GM19193 (cell line): ENCODE results near the gene COMMD3.

Source experiments
- POLR2A ChIP-seq: IDR thresholded peaks from 4 replicates; pipeline ENCODE4 v1.6.1; 2011; ENCODE audit not compliant: insufficient read depth, insufficient read length; ENCODE audit errors: extremely low read depth

The COMMD3 gene

GRCh38 chr10:22315455-22316285, 518 bp upstream of the COMMD3 start:
- TF ChIP-seq POLR2A = no peak

GRCh38 chr10:22317076-22317370, 835 bp downstream of the COMMD3 start:
- TF ChIP-seq POLR2A = no peak

- TF ChIP-seq POLR2A = no peak
Observed at GRCh38 chr10:22317771-22318565, 1.8 kb downstream of the COMMD3 start.

GRCh38 chr10:22318772-22319171, 2.6 kb downstream of the COMMD3 start:
- no peak for TF ChIP-seq POLR2A

GRCh38 chr10:22319547-22319979, 3.4 kb downstream of the COMMD3 start:
- no peak for TF ChIP-seq POLR2A

GRCh38 chr10:22319980-22320558, 3.9 kb downstream of the COMMD3 start:
- TF ChIP-seq POLR2A = no peak

- no peak for TF ChIP-seq POLR2A
Observed at GRCh38 chr10:22320591-22321155, 4.5 kb downstream of the COMMD3 start, which contains the start of gene BMI1. Gene BMI1, plus strand, starts transcription at chr10:22321099. Its CDS starts 5,351 bp downstream, at chr10:22326450.

GRCh38 chr10:22321156-22321923, 5.2 kb downstream of the COMMD3 start:
- TF ChIP-seq POLR2A = peak; percentile 60

- TF ChIP-seq POLR2A = no peak
Observed at GRCh38 chr10:22321924-22322640, 5.9 kb downstream of the COMMD3 start.

GRCh38 chr10:22322641-22323160, 6.5 kb downstream of the COMMD3 start:
- no peak for TF ChIP-seq POLR2A

- TF ChIP-seq POLR2A = no peak
Observed at GRCh38 chr10:22323538-22324305, 7.5 kb downstream of the COMMD3 start.

GRCh38 chr10:22324413-22324812, 8.2 kb downstream of the COMMD3 start:
- TF ChIP-seq POLR2A = no peak

GRCh38 chr10:22324893-22325271, 8.7 kb downstream of the COMMD3 start:
- TF ChIP-seq POLR2A = no peak
